HG03159 (cell line): ENCODE results near the gene DDIAS.
A peak's percentile ranks its signal among the peaks of the same experiment; 100 is the strongest.
"Not testable (repeated sequence)": the region's sequence is repeated elsewhere in the genome, so short reads cannot be mapped to it uniquely, and the experiment has no call there.

Experiments used
- ATAC-seq: cut with Tn5 transposase; IDR thresholded peaks from one replicate; pipeline ENCODE4 v1.9.1; 2021; ENCODE audit warnings: mild to moderate bottlenecking, moderate library complexity; ENCODE audit not compliant: unreplicated experiment

DDIAS gene

DNA sequence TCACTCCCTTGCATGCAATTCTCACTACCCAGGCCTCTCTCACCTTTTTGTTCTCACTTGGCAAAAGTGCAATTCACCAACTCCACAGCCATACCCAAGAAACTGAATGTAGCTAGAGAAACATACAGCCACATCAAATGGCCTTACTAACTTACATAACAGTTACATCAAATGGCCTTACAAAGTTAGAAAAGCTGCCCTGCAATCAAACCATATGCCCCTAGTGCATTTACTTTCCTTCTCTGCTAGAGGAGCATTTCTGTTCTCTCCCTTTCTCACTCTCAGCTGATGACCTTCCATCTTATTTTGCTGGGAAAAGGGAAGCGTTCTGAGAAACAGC is 11.6 kb upstream of the DDIAS start:
- no peak for ATAC-seq

DNA sequence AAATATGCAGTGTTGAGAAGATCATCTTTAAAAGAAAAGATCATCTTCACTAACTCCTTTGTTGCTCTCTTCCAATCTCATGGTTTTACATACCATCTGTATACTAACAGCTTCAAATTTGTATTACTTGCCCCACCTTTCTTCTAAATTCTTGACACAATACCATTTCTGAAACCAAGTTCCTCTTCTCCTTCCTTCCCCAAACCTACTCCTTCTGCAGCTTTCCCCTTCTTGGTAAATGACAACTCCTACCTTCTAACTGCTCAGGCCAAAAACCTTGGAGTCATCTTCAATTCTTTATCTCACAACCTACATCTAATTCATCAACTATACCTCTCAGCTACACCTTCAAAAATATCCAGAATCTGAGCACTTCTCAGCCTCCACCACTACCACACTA is 10.6 kb upstream of the DDIAS start:
- ATAC-seq: no peak

DNA sequence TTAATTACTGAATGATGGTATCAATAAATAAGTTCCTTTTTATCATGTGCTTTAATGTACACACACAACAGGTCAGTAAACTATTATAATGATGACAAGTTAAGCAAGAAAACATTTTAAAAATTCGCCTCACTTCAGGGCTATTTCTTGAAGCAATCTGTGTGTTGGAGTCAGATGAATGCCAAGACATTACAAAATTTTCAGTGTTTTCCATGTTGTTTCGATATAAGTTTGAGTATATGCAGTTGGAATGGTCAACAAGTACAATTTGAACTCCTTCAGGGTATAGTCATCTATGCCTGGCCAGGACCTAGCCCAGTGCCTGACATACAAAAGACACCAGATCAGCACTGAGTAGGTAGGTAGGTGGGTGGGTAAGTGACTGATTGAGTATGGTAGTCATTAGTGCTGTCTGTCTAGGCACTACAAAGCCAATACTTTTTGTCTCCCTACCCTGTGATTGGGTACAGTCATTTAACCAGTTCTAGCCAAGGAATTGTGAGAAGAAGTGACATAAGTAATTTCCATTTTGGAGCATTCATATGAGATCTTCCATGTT is 8.8 kb upstream of the DDIAS start:
- no peak for ATAC-seq

DNA sequence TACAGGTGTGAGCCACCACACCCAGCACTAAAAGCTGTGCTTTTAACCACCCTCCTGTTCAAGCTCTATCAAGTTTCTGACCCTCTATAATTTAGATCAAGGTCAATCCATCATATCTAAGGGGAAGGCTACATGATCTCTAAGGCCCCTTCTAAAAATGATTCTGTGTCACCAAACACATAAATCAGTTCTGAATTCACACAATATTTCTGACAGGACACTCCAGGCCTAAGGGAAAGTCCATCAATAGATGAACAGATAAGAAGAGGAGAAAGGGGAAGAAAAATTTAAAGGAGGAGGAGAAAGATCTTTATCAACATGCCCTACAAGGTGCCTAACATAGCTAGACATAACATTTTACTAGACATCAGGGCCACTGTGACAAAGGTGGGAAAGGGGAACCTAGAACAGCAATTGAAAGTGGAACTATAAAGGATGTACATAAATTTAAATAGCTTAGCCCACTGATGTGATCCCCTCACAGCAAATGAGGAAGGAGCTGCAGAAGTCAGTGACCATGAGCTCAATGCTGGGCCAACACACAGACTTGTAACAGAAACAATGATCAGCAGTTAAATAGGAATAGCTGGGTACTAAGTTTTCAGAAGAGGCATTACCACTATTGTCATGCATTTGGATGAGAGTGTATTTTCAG is 6.0 kb upstream of the DDIAS start:
- ATAC-seq: peak; percentile 52

DNA sequence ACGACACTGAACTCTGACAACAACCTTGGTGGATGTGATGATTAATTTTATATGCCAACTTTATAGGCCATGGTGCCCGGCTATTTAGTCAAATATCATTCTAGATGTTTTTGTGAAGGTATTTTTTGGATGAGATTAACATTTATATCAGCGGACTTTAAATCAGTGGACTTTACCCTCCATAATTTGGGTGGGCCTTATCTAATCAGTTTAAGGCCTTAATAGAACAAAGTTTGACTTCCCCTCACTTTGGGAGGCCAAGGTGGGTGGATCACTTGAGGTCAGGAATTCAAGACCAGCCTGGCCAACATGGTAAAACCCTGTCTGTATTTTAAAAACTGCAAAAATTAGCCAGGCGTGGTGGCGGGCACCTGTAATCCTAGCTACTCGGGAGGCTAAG is 5.4 kb upstream of the DDIAS start:
- no peak for ATAC-seq

DNA sequence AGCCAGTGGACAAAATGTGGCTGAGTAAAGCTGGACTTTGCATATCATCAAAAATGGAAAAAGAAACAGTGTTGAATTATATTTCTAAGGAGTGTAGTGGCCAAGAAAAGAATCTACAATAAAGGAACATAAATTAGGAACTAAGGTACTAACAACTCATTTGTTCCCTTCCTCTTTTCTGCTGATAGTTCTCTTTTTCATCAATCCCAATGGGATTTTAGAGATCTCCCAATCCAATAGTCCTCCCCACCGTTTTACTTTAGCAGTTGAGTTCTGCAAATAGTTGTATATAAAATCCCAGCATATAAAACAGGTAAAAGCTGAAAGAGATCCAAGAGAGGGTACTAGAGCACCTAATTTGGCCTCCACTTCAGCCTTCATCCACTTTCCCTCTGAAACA is 3.3 kb upstream of the DDIAS start:
- ATAC-seq: no peak

DNA sequence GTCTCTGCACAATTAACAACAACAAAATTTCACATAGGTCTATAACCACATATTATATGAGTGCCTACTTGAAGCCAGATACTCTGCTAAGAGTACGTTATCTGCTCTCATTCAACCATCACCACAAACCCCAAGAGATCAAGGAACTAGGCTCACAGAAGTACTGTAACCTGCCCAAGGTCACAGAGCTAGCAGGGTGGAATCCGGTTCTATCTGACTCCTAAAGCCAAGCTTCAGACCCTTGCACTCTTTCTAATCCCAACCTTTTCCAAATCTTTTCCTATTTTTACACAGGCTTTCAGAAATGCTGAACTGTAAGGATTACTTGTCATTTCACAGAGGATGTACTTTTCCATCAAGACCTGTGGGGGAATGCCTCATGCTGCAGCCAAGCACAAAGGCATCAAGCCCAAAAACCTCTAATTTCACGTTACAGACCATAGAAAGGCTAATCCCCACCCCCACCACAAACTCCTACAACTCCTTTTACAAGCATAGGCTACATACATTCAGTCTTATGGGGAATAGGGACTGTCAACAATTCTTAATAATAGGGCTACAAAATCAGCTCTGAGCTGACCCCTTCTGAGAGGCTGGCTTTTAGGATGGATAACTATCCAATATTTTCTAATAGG is 2.2 kb upstream of the DDIAS start:
- no peak for ATAC-seq

DNA sequence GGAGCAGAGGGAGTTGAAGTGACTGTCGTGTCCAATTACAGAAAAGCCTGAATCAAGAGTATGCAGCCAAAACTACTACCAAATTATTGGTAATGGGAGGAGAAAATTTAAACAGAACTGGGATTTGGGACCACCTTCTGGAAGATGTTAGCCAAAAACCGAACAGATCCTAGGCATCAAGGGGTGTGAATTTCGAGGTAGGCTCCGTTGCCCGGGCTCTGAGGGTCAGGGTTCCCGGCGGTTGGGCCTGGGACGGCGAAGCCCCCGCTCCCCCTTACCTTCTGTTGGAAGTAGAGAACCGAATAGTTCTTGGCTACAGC is 1.6 kb upstream of the DDIAS start:
- ATAC-seq: no peak

DNA sequence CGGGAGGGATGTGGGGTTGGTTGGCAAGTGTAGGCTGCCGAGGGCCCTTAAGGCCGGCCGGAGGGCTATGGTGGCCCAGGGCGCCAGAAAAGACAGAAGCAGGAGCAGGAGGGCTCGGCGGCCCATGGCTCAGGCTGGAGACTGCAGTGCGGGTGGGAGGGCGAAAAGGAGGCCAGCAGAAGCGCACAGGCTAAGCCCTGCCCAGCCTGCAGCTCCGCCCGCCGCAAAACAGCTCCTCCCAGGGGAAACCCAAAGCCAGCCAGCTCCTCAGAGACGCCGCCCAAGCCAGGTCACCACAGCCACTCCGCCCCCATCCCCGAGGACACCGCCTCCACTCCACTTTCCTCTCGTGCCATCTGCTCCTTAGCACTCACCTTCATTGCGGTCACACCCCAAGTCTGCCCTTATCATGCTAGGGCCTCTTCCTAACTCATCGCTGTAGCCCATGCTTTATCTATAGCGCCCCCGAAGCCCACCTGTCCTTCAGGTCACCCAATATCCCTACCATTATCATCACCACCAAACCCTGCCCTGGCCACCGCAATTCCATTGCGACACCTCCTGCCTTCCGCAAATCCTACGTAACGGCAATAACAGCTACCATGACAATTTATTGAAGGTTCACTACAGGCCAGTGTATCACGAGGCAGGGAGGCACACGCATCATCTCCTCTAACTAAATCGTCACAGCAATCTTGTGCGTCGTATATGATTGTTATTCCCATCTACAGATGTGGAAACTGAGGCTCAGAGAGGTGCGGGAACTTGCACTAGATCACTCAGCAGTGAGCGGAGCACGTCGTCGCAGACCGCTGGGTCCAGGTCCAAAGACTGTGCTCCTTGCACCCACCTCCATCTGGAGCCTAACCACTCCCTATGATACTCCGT is 1.0 kb upstream of the DDIAS start, which contains the start of gene PRCP:
PRCP (minus strand) TSS at position 154 of the 888 bp plus-strand sequence; CDS start at position 126, 28 bp downstream.
- peak; percentile 72 for ATAC-seq

DNA sequence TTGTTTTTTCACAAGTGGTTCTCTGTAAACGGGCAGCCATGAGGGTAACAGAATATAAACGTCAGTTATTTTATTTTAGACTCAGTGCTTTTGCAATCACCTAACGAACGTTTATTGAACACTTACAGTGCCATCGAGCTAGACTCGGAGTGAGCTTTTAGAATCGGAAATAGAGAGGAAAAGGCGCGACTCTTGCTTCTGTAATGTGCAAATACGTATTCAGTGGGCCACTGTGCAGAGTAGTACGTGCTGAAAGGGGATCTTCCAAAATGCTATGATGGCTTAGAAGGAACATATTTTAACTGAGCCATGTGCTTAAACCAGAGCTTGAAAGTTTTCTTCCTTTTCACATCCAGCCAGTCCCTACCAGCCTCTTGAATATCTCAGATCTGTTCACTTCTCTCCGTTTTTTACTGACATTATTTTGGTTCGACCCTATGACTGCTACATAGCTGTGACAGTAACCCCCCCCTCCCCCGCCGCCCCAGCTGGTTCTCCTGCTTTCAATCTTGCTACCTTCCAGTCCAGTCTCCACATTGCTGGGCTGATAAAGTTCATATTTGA is 468 bp downstream of the DDIAS start:
- ATAC-seq: no peak

DNA sequence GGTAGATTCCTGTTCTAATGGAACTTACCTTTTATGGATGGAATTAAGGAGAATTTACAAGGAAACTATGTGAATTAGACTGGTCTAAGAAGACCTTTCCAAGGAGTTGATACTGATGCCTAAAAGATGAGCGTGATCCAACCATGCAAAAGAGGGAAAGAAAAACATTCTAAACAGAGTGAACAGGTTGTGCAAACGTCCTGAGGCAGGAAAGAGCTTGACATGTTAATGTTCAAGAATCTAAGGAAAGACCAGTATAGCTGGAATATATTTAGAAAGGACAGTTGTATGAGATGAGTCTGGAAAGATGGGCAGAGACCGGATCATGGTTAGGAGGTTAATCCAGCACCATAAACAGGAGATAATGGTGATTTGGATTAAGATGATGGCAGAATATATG is 1.3 kb downstream of the DDIAS start:
- ATAC-seq: no peak

DNA sequence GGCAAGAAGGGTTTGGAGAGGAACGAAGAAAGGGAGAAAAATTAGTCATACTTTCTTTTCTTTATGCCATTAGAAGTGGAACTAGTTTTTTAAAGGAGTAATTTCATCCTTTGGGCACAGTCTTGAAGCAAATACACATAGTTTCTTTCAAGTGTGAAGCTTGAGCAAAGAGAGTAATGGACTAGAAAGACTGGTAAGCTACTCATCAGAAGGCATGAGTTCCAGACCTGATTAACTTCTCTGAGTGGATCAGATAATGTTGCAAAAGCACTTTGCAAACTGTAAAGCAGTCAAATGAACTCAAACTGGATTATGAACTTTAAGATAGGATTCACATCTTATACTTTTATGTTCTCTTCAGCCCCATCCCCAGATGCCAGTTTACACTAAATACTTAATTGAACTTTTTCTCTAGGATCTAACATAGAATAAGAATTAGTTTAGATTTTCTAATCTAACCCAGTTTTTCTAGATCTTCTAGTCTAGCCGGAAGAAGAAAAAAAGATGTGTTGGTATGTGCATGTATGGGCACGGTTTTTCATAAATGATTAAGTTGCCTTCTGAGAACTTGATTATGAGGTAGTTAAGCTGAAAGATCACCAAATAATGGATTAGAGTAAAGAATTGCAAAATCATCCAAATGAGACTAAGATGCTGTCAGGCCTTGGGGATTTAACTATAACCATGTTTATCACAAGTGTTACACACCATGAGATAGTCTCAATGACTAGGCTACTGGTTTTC is 2.5 kb downstream of the DDIAS start:
- ATAC-seq: no peak

DNA sequence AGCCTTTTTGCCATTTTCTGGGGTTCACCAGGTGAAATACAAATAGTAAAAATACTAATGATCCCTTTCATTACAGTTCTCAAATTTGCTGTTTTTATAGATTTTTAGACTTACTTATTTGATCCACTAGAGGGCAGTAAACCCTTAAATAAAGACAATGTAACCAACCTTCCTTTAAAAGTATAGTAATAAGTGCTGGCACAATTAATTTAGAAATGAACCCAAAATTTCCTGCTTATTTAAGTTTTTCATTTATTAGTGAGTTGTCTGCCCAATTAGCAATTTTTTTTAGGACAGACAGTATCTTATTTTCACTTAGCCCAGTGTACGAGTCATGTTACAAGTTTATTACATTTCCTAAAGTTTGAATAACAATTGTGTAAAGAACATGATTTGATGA is 4.7 kb downstream of the DDIAS start:
- no peak for ATAC-seq

DNA sequence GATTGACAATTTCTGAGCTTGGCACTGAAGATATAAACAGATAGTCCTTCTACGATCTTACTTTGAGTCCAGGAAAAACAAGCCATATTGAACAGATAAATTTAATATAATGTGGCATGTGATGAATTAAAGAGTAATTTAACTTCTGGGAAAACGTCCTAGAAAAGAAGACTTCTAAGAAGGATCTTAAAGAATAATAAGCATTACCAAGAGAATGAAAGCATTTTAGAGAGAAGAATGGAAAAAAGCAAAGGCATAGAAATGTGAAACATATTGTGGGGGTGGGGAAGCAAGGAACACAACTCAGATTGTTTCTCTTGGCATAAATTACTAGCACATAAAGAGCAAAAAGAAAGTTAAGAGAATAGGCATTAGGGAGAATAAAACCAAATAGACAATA is 5.4 kb downstream of the DDIAS start:
- ATAC-seq: no peak

DNA sequence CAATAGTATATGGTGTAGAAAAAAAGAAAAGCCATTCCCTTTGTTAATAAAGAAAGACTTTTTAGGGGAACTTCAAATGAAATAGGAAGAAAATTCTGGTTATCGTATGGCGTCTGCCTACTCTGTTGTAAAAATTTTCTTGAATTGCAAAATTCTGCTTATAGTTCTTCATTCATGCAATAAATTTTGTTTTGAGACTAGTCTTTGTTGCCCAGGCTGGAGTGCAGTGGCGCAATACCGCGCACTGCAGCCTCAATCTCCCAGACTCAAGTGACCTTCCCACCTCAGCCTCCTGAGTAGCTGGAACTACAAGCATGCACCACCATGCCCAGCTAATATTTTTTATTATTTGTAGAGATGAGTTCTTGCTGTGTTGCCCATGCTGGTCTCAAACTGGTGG is 5.8 kb downstream of the DDIAS start:
- ATAC-seq: no peak

DNA sequence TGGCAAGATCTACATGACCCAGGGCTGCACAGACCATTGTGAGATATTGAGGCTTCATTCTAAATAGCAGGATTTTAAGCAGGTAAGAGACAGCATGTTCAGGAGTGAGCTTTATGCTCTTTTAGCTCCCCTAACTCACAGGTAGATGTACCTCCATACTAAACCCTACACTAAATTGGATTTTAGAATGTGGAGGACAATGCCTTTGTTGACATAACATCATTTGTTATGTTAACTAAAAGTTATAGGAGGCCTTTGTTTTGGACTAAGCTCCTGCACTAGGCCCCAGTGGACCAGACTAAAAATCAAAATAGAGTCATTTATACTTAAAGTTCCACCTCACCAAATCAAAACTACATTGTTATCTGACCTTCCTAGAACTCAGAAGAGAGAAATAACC is 6.8 kb downstream of the DDIAS start:
- no peak for ATAC-seq

DNA sequence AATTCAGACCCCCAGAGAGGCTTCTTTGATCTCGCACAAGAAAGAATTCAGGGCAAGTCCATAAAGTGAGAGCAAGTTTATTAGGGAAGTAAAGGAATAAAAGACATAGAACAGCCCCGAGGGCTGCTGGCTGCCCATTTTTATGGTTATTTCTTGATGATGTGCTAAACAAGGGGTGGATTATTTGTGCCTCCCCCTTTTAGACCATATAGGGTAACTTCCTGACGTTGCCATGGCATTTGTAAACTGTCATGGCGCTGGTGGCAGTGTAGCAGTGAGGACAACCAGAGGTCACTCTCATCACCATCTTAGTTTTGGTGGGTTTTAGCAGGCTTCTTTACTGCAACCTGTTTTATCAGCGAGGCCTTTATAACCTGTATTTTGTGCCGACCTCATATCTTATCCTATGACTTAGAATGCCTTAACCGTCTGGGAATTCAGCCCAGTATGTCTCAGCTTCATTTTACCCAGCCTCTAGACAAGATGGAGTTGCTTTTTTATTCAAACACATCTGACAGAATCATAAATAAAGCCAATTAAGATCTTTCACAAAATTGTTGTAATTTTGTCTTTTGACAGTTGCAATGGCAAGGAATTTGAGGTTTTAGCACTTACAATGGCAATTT is 7.6 kb downstream of the DDIAS start:
- no peak for ATAC-seq

DNA sequence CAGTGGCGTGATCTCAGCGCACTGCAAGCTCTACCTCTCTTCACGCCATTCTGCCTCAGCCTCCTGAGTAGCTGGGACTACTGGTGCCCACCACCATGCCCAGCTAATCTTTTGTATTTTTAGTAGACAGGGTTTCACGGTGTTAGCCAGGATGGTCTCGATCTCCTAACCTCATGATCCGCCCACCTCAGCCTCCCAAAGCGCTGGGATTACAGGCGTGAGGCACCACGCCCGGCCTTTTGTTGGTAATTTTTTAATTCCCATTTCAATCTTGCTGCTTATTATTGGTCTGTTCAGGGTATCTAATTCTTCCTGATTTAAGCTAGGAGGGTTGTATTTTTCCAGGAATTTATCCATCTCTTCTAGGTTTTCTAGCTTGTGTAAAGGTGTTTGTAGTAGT is 18.2 kb downstream of the DDIAS start:
- ATAC-seq: not testable (repeated sequence)

DNA sequence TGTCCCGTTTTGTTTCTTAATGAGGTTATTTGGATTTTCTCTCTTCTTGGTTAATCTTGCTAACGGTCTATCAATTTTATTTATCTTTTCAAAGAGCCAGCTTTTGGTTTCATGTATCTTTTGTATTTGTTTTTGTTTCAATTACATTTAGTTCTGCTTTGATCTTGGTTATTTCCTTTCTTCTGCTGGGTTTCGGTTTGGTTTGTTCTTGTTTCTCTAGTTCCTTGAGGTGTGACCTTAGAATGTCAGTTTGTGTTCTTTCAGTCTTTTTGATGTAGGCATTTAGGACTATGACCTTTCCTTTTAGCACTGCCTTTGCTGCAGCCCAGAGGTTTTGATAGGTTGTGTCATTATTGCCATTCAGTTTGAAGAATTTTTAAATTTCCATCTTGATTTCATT is 18.7 kb downstream of the DDIAS start:
- ATAC-seq: not testable (repeated sequence)

DNA sequence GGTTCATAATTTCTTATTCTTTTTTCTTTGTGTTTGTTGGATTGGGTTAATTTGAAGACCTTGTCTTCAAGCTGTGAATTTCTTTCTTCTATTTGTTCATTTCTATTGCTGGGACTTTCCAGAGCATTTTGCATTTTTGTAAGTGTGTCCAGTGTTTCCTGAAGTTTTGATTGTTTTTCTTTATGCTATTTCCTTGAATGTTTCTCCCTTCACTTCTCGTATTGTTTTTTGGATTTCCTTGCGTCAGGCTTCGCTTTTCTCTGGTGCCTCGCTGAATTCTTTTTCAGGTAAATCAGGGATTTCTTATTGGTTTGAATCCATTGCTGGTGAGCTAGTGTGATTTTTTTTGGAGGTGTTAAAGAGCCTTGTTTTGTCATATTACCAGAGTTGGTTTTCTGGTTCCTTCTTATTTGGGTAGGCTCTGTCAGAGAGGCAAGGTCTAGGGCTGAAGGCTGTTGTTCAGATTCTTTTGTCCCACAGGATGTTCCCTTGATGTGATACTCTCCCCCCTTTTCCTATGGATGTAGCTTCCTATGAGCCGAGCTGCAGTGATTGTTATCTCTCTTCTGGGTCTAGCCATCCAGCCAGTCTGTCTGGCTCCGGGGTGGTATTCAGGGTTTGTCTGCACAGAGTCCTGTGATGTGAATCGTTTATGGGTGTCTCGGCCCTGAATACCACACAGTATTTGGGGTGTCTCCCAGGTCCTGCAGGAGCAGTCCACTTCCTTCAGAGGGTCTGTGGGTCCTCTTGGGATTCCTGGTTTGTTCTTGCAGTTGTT is 21.0 kb downstream of the DDIAS start:
- ATAC-seq: not testable (repeated sequence)
